ENCODE measurements around the gene RCHY1. TPM values are rescaled to one million over a fixed set of nuclear protein-coding genes. Genes with fewer than 3 reads are reported as not detected.
A peak's percentile ranks its signal among the peaks of the same experiment; 100 is the strongest.

The RCHY1 gene
- total RNA-seq, 1 experiment from 2014 or later = 17.1 TPM

- TF ChIP-seq POLR2AphosphoS5 (IDR thresholded peaks at IDR 0.05; ENCODE audit: low read depth, low read length) (no peak), TCF7L2 (IDR thresholded peaks at IDR 0.05; ENCODE audit: low read depth, low read length) (no peak), SIN3A (IDR thresholded peaks at IDR 0.05; ENCODE audit: borderline replicate concordance, insufficient read depth, low read depth, low read length) (no peak)
- TF ChIP-seq, protein P1, sequence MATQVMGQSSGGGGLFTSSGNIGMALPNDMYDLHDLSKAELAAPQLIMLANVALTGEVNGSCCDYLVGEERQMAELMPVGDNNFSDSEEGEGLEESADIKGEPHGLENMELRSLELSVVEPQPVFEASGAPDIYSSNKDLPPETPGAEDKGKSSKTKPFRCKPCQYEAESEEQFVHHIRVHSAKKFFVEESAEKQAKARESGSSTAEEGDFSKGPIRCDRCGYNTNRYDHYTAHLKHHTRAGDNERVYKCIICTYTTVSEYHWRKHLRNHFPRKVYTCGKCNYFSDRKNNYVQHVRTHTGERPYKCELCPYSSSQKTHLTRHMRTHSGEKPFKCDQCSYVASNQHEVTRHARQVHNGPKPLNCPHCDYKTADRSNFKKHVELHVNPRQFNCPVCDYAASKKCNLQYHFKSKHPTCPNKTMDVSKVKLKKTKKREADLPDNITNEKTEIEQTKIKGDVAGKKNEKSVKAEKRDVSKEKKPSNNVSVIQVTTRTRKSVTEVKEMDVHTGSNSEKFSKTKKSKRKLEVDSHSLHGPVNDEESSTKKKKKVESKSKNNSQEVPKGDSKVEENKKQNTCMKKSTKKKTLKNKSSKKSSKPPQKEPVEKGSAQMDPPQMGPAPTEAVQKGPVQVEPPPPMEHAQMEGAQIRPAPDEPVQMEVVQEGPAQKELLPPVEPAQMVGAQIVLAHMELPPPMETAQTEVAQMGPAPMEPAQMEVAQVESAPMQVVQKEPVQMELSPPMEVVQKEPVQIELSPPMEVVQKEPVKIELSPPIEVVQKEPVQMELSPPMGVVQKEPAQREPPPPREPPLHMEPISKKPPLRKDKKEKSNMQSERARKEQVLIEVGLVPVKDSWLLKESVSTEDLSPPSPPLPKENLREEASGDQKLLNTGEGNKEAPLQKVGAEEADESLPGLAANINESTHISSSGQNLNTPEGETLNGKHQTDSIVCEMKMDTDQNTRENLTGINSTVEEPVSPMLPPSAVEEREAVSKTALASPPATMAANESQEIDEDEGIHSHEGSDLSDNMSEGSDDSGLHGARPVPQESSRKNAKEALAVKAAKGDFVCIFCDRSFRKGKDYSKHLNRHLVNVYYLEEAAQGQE (IDR thresholded peaks at IDR 0.05; ENCODE audit: insufficient read depth in 1 of 2, low read depth in 2 of 2, low read length in 1 of 2) = no peak
- TF ChIP-seq, protein P2, sequence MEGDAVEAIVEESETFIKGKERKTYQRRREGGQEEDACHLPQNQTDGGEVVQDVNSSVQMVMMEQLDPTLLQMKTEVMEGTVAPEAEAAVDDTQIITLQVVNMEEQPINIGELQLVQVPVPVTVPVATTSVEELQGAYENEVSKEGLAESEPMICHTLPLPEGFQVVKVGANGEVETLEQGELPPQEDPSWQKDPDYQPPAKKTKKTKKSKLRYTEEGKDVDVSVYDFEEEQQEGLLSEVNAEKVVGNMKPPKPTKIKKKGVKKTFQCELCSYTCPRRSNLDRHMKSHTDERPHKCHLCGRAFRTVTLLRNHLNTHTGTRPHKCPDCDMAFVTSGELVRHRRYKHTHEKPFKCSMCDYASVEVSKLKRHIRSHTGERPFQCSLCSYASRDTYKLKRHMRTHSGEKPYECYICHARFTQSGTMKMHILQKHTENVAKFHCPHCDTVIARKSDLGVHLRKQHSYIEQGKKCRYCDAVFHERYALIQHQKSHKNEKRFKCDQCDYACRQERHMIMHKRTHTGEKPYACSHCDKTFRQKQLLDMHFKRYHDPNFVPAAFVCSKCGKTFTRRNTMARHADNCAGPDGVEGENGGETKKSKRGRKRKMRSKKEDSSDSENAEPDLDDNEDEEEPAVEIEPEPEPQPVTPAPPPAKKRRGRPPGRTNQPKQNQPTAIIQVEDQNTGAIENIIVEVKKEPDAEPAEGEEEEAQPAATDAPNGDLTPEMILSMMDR (IDR thresholded peaks at IDR 0.05) = no peak
- no peak for ATAC-seq
- no TSS peak for BruUV-seq (replicated peaks)
These were observed 18.7 kb downstream of the RCHY1 start for GRCh38 chr4:75495476-75495875.

GRCh38 chr4:75494563-75494962 lies 19.6 kb downstream of the RCHY1 start:
- peaks cover 8% of the 10 kb centered on the region; the same call in 1 of the 2 replicates for H3K36me3 ChIP-seq (ENCODE audit: control insufficient read depth, insufficient read depth, low read length)
- H3K9me3 ChIP-seq (ENCODE audit: control insufficient read depth, insufficient read depth, low read depth, low read length) = no peaks in the 10 kb centered on the region
- no peaks in the 10 kb centered on the region for H3K27me3 ChIP-seq (ENCODE audit: control insufficient read depth, insufficient read depth, low read length)
- H3K4me3 ChIP-seq (ENCODE audit: low read depth in 2 of 2, low read length in 2 of 2) = no peak overlapping the region
- DNase-seq (ENCODE audit: low read depth, low spot score) (no peak), ATAC-seq (no peak)
- BruUV-seq (replicated peaks) = no TSS peak
- no peak for TF ChIP-seq POLR2AphosphoS5 (IDR thresholded peaks at IDR 0.05; ENCODE audit: low read depth, low read length)
- no peak for TF ChIP-seq SIN3A (IDR thresholded peaks at IDR 0.05; ENCODE audit: borderline replicate concordance, insufficient read depth, low read depth, low read length)
- TF ChIP-seq TCF7L2 (IDR thresholded peaks at IDR 0.05; ENCODE audit: low read depth, low read length) = no peak
- ChIA-PET CTCF (no interaction called here), POLR2A (no interaction called here)
- H3K27ac ChIP-seq (ENCODE audit: low read length) = no peak overlapping the region
- in situ Hi-C loops (cut with HindIII; ENCODE audit: low pct_unique_long_range_greater_than_20kb, low sequenced_read_pairs) (no loop called here), intact Hi-C loops (cut with micrococcal nuclease; ENCODE audit: unreplicated experiment) (no loop called here)
- H3K4me1 ChIP-seq (ENCODE audit: control insufficient read depth, insufficient read depth, low read length) = no peaks in the 10 kb centered on the region

More at GRCh38 chr4:75495476-75495875, 18.7 kb downstream of the RCHY1 start:
- H3K4me3 ChIP-seq (ENCODE audit: low read depth in 2 of 2, low read length in 2 of 2) = no peak overlapping the region
- peaks cover 8% of the 10 kb centered on the region; the same call in 1 of the 2 replicates for H3K36me3 ChIP-seq (ENCODE audit: control insufficient read depth, insufficient read depth, low read length)
- no peaks in the 10 kb centered on the region for H3K9me3 ChIP-seq (ENCODE audit: control insufficient read depth, insufficient read depth, low read depth, low read length)
- H3K27ac ChIP-seq (ENCODE audit: low read length) = no peak overlapping the region
- CTCF ChIA-PET = interaction anchor here (0.7 kb wide), 1 partner anchor 75 kb away, joined by 4 read pairs; no protein-coding TSS in a partner anchor
- H3K27me3 ChIP-seq (ENCODE audit: control insufficient read depth, insufficient read depth, low read length) = no peaks in the 10 kb centered on the region
- H3K4me1 ChIP-seq (ENCODE audit: control insufficient read depth, insufficient read depth, low read length) = no peaks in the 10 kb centered on the region
- POLR2A ChIA-PET = no interaction called here
- intact Hi-C loops (cut with micrococcal nuclease; ENCODE audit: unreplicated experiment) (no loop called here), in situ Hi-C loops (cut with HindIII; ENCODE audit: low pct_unique_long_range_greater_than_20kb, low sequenced_read_pairs) (no loop called here)
- no peak for DNase-seq (ENCODE audit: low read depth, low spot score)

- ATAC-seq = no peak
- BruUV-seq (replicated peaks) = no TSS peak
- H3K9me3 ChIP-seq (ENCODE audit: control insufficient read depth, insufficient read depth, low read depth, low read length) = no peaks in the 10 kb centered on the region
- no peaks in the 10 kb centered on the region for H3K27me3 ChIP-seq (ENCODE audit: control insufficient read depth, insufficient read depth, low read length)
- H3K4me3 ChIP-seq (ENCODE audit: low read depth in 2 of 2, low read length in 2 of 2) = no peak overlapping the region
- no peak for DNase-seq (ENCODE audit: low read depth, low spot score)
- POLR2A ChIA-PET = no interaction called here
- H3K27ac ChIP-seq (ENCODE audit: low read length) = no peak overlapping the region
- in situ Hi-C loops (cut with HindIII; ENCODE audit: low pct_unique_long_range_greater_than_20kb, low sequenced_read_pairs) (no loop called here), intact Hi-C loops (cut with micrococcal nuclease; ENCODE audit: unreplicated experiment) (no loop called here)
- TF ChIP-seq, protein P2 (IDR thresholded peaks at IDR 0.05) = peak; percentile 21; the same call in 1 of the 2 replicates
- no peak for TF ChIP-seq TCF7L2 (IDR thresholded peaks at IDR 0.05; ENCODE audit: low read depth, low read length)
- TF ChIP-seq SIN3A (IDR thresholded peaks at IDR 0.05; ENCODE audit: borderline replicate concordance, insufficient read depth, low read depth, low read length) = no peak
- CTCF ChIA-PET = no interaction called here
- peaks cover 12% of the 10 kb centered on the region; the same call in 1 of the 2 replicates for H3K36me3 ChIP-seq (ENCODE audit: control insufficient read depth, insufficient read depth, low read length)
- H3K4me1 ChIP-seq (ENCODE audit: control insufficient read depth, insufficient read depth, low read length) = no peaks in the 10 kb centered on the region
These were observed 24.0 kb downstream of the RCHY1 start for GRCh38 chr4:75490155-75490554.

All from Panc1 (cell line).